NCI-H2107 treated with DMSO at 0.1 percent for 48 hours (cell line): ENCODE results near the gene SFTPA1.
"Not testable (repeated sequence)": the region's sequence is repeated elsewhere in the genome, so short reads cannot be mapped to it uniquely, and the experiment has no call there.

Source experiments
- DNase-seq: peaks from one replicate; lab custom pipeline; 2025; ENCODE audit not compliant: unreplicated experiment; lab: John Stamatoyannopoulos, UW

SFTPA1 gene

GRCh38 chr10:79610601-79611191 is at the start of gene SFTPA1:
Gene SFTPA1, plus strand, starts transcription at chr10:79610939. Its CDS starts 887 bp downstream, at chr10:79611826.
- no peak for DNase-seq

GRCh38 chr10:79561257-79561656 is 49.5 kb upstream of the SFTPA1 start:
- DNase-seq, result no peak

GRCh38 chr10:79562135-79562756 is 48.5 kb upstream of the SFTPA1 start:
- DNase-seq, result peak; percentile 18

GRCh38 chr10:79563426-79563825 is 47.3 kb upstream of the SFTPA1 start:
- no peak for DNase-seq

GRCh38 chr10:79570624-79571023 is 40.1 kb upstream of the SFTPA1 start:
- not testable (repeated sequence) for DNase-seq

GRCh38 chr10:79579361-79579760 is 31.4 kb upstream of the SFTPA1 start:
- DNase-seq, result no peak

GRCh38 chr10:79581044-79581443 is 29.7 kb upstream of the SFTPA1 start:
- no peak for DNase-seq

GRCh38 chr10:79582096-79582495 is 28.6 kb upstream of the SFTPA1 start:
- no peak for DNase-seq

- DNase-seq, result not testable (repeated sequence)
Measured at GRCh38 chr10:79582954-79583353, 27.8 kb upstream of the SFTPA1 start.

GRCh38 chr10:79583488-79584024 is 27.2 kb upstream of the SFTPA1 start:
- DNase-seq, result no peak

GRCh38 chr10:79585870-79586527 is 24.7 kb upstream of the SFTPA1 start:
- no peak for DNase-seq

- DNase-seq, result no peak
Measured at GRCh38 chr10:79586933-79587332, 23.8 kb upstream of the SFTPA1 start.

GRCh38 chr10:79588800-79589199 is 21.9 kb upstream of the SFTPA1 start:
- DNase-seq, result no peak

- no peak for DNase-seq
Measured at GRCh38 chr10:79593377-79593776, 17.4 kb upstream of the SFTPA1 start.

- not testable (repeated sequence) for DNase-seq
Measured at GRCh38 chr10:79594565-79594964, 16.2 kb upstream of the SFTPA1 start.

- DNase-seq, result no peak
Measured at GRCh38 chr10:79595510-79595909, 15.2 kb upstream of the SFTPA1 start.

GRCh38 chr10:79599644-79600043 is 11.1 kb upstream of the SFTPA1 start:
- not testable (repeated sequence) for DNase-seq

GRCh38 chr10:79601939-79602338 is 8.8 kb upstream of the SFTPA1 start:
- no peak for DNase-seq

- no peak for DNase-seq
Measured at GRCh38 chr10:79602953-79603352, 7.8 kb upstream of the SFTPA1 start.

- DNase-seq, result no peak
Measured at GRCh38 chr10:79604294-79604693, 6.4 kb upstream of the SFTPA1 start.

- DNase-seq, result no peak
Measured at GRCh38 chr10:79605308-79605707, 5.4 kb upstream of the SFTPA1 start.
